ENCODE results near the gene GEMIN5. TPM values are rescaled to one million over a fixed set of nuclear protein-coding genes. Genes with fewer than 3 reads are reported as not detected.

GEMIN5 gene
- total and polyA plus RNA-seq, 2 of the 13 experiments (the other 11 are each of a cell fraction or from before 2014, with no cell fraction given): 6.6 to 28.6 TPM

- peak; percentile 69; the same call in 1 of the 2 replicates for TF ChIP-seq ZNF333 (CRISPR knock-in tag; IDR thresholded peaks at IDR 0.05; ENCODE audit: borderline replicate concordance)
- TF ChIP-seq WIZ (CRISPR knock-in tag; IDR thresholded peaks at IDR 0.05): 0 out of 2 replicates have a peak, but pooled peaks have one; percentile 38
- peak; percentile 18; the same call in 1 of the 2 replicates for TF ChIP-seq ERF (CRISPR knock-in tag; IDR thresholded peaks at IDR 0.05)
- no peak for TF ChIP-seq NR2F6 (IDR thresholded peaks at IDR 0.05)
- peak; percentile 42; the same call in 1 of the 2 replicates for TF ChIP-seq NR2F6 (CRISPR knock-in tag; IDR thresholded peaks at IDR 0.05)
- TF ChIP-seq FOXP4 (CRISPR knock-in tag; IDR thresholded peaks at IDR 0.05): 0 out of 2 replicates have a peak, but pooled peaks have one; percentile 14
- 0 out of 2 replicates have a peak, but pooled peaks have one; percentile 22 for TF ChIP-seq SNAPC2 (CRISPR knock-in tag; IDR thresholded peaks at IDR 0.05)
- no peak for TF ChIP-seq NFKB2 (CRISPR knock-in tag; IDR thresholded peaks at IDR 0.05; ENCODE audit: borderline replicate concordance)
- TF ChIP-seq TFAP4 (IDR thresholded peaks at IDR 0.05; ENCODE audit: borderline replicate concordance, low read depth): peak; percentile 56; the same call in 1 of the 2 replicates
- TF ChIP-seq ELF3 (CRISPR knock-in tag; IDR thresholded peaks at IDR 0.05): peak; percentile 72
- peak; percentile 35; the same call in 1 of the 2 replicates for TF ChIP-seq ZNF710 (CRISPR knock-in tag; IDR thresholded peaks at IDR 0.05; ENCODE audit: borderline replicate concordance)
- peak; percentile 72 for TF ChIP-seq MNT (IDR thresholded peaks at IDR 0.05)
- TF ChIP-seq FOXJ3 (CRISPR knock-in tag; IDR thresholded peaks at IDR 0.05; ENCODE audit: borderline replicate concordance): peak; percentile 48; the same call in 1 of the 2 replicates
- 0 out of 2 replicates have a peak, but pooled peaks have one; percentile 48 for TF ChIP-seq ZNF205 (CRISPR knock-in tag; IDR thresholded peaks at IDR 0.05)
- TF ChIP-seq MED1 (CRISPR knock-in tag; IDR thresholded peaks at IDR 0.05): peak; percentile 43; the same call in 1 of the 2 replicates
- TF ChIP-seq FOXA3 (CRISPR knock-in tag; IDR thresholded peaks at IDR 0.05): peak; percentile 76
- TF ChIP-seq HNF1B (CRISPR knock-in tag; IDR thresholded peaks at IDR 0.05): 0 out of 2 replicates have a peak, but pooled peaks have one; percentile 39
- TF ChIP-seq ZNF362 (CRISPR knock-in tag; IDR thresholded peaks at IDR 0.05; ENCODE audit: borderline replicate concordance): peak; percentile 88
These were observed 32.7 kb upstream of the GEMIN5 start (continued) for GRCh38 chr5:154970759-154971158.

Data from HepG2 (cell line).